Measurements from ENCODE around the gene ENTPD1.

ENTPD1 gene

GRCh38 chr10:95907456-95908253 lies 151.7 kb downstream of the ENTPD1 start, which contains the start of gene CC2D2B (continued):
- TF ChIP-seq ZBTB7A (tag by site-specific recombination; IDR thresholded peaks at IDR 0.05; ENCODE audit: low read depth): 0 out of 2 replicates have a peak, but pooled peaks have one; percentile 17
- TF ChIP-seq ZNF843 (tag by site-specific recombination; IDR thresholded peaks at IDR 0.05): no peak
- TF ChIP-seq, protein P1, sequence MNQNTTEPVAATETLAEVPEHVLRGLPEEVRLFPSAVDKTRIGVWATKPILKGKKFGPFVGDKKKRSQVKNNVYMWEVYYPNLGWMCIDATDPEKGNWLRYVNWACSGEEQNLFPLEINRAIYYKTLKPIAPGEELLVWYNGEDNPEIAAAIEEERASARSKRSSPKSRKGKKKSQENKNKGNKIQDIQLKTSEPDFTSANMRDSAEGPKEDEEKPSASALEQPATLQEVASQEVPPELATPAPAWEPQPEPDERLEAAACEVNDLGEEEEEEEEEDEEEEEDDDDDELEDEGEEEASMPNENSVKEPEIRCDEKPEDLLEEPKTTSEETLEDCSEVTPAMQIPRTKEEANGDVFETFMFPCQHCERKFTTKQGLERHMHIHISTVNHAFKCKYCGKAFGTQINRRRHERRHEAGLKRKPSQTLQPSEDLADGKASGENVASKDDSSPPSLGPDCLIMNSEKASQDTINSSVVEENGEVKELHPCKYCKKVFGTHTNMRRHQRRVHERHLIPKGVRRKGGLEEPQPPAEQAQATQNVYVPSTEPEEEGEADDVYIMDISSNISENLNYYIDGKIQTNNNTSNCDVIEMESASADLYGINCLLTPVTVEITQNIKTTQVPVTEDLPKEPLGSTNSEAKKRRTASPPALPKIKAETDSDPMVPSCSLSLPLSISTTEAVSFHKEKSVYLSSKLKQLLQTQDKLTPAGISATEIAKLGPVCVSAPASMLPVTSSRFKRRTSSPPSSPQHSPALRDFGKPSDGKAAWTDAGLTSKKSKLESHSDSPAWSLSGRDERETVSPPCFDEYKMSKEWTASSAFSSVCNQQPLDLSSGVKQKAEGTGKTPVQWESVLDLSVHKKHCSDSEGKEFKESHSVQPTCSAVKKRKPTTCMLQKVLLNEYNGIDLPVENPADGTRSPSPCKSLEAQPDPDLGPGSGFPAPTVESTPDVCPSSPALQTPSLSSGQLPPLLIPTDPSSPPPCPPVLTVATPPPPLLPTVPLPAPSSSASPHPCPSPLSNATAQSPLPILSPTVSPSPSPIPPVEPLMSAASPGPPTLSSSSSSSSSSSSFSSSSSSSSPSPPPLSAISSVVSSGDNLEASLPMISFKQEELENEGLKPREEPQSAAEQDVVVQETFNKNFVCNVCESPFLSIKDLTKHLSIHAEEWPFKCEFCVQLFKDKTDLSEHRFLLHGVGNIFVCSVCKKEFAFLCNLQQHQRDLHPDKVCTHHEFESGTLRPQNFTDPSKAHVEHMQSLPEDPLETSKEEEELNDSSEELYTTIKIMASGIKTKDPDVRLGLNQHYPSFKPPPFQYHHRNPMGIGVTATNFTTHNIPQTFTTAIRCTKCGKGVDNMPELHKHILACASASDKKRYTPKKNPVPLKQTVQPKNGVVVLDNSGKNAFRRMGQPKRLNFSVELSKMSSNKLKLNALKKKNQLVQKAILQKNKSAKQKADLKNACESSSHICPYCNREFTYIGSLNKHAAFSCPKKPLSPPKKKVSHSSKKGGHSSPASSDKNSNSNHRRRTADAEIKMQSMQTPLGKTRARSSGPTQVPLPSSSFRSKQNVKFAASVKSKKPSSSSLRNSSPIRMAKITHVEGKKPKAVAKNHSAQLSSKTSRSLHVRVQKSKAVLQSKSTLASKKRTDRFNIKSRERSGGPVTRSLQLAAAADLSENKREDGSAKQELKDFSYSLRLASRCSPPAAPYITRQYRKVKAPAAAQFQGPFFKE (tag by site-specific recombination; IDR thresholded peaks at IDR 0.05; ENCODE audit: borderline replicate concordance): no peak
- no peak for TF ChIP-seq GLI2 (tag by site-specific recombination; IDR thresholded peaks at IDR 0.05; ENCODE audit: borderline replicate concordance, low read depth)
- TF ChIP-seq ZNF76 (tag by site-specific recombination; IDR thresholded peaks at IDR 0.05; ENCODE audit: borderline replicate concordance, low read depth): peak; percentile 97
- no peak for TF ChIP-seq ZSCAN16 (tag by site-specific recombination; IDR thresholded peaks at IDR 0.05)
- TF ChIP-seq ZNF202 (tag by site-specific recombination; IDR thresholded peaks at IDR 0.05; ENCODE audit: borderline replicate concordance): no peak
- TF ChIP-seq ZNF366 (tag by site-specific recombination; conservative IDR thresholded peaks at IDR 0.05): no peak
- no peak for TF ChIP-seq ZNF544 (tag by site-specific recombination; IDR thresholded peaks at IDR 0.05)
- no peak for TF ChIP-seq ZNF670 (tag by site-specific recombination; IDR thresholded peaks at IDR 0.05; ENCODE audit: low read depth)
- TF ChIP-seq GLIS2 (tag by site-specific recombination; IDR thresholded peaks at IDR 0.05): peak; percentile 74
- no peak for TF ChIP-seq FEZF1 (tag by site-specific recombination; IDR thresholded peaks at IDR 0.05)
- TF ChIP-seq ZSCAN30 (tag by site-specific recombination; IDR thresholded peaks at IDR 0.05): peak; percentile 8; the same call in 1 of the 2 replicates
- no peak for TF ChIP-seq TRIM28 (IDR thresholded peaks at IDR 0.05; ENCODE audit: borderline replicate concordance, low read length)
- TF ChIP-seq ZNF600 (tag by site-specific recombination; IDR thresholded peaks at IDR 0.05): peak; percentile 92
- TF ChIP-seq ZNF426 (tag by site-specific recombination; IDR thresholded peaks at IDR 0.05): no peak
- TF ChIP-seq ZBTB8A (tag by site-specific recombination; IDR thresholded peaks at IDR 0.05): peak; percentile 100
- no peak for TF ChIP-seq ZNF560 (tag by site-specific recombination; IDR thresholded peaks at IDR 0.05; ENCODE audit: borderline replicate concordance)
- TF ChIP-seq ZNF138 (tag by site-specific recombination; IDR thresholded peaks at IDR 0.05; ENCODE audit: borderline replicate concordance): no peak
- no peak for TF ChIP-seq ZNF580 (tag by site-specific recombination; IDR thresholded peaks at IDR 0.05)
- TF ChIP-seq CTCF (tag by site-specific recombination; IDR thresholded peaks at IDR 0.05): peak; percentile 29; the same call in 1 of the 2 replicates
- no peak for TF ChIP-seq ZNF624 (tag by site-specific recombination; IDR thresholded peaks at IDR 0.05)
- peak; percentile 98 for TF ChIP-seq ZBTB20 (tag by site-specific recombination; IDR thresholded peaks at IDR 0.05)
- no peak for TF ChIP-seq ZNF510 (tag by site-specific recombination; IDR thresholded peaks at IDR 0.05; ENCODE audit: insufficient replicate concordance)
- no peak for TF ChIP-seq ZNF133 (tag by site-specific recombination; IDR thresholded peaks at IDR 0.05)
- no peak for TF ChIP-seq ZNF391 (tag by site-specific recombination; IDR thresholded peaks at IDR 0.05; ENCODE audit: borderline replicate concordance, low read depth)
- no peak for TF ChIP-seq ZNF146 (tag by site-specific recombination; IDR thresholded peaks at IDR 0.05)
- TF ChIP-seq ZNF621 (tag by site-specific recombination; IDR thresholded peaks at IDR 0.05): no peak
- TF ChIP-seq RBAK (tag by site-specific recombination; IDR thresholded peaks at IDR 0.05): no peak
- TF ChIP-seq ZNF37A (tag by site-specific recombination; IDR thresholded peaks at IDR 0.05): no peak
- peak; percentile 84 for TF ChIP-seq HIC1 (tag by site-specific recombination; IDR thresholded peaks at IDR 0.05)

Data from HEK293 (cell line).